NCI-H524 (cell line): Measurements from ENCODE around the gene FAM53C.
A peak's percentile ranks its signal among the peaks of the same experiment; 100 is the strongest.
"Not testable (repeated sequence)": the region's sequence is repeated elsewhere in the genome, so short reads cannot be mapped to it uniquely, and the experiment has no call there.

Experiments
- DNase-seq, 2 experiments: peaks; one replicate each; lab custom pipeline; 2025; lab: John Stamatoyannopoulos, UW

FAM53C gene

GRCh38 chr5:138351056-138351455 lies 13.0 kb downstream of the FAM53C start:
- no peak for DNase-seq

DNA sequence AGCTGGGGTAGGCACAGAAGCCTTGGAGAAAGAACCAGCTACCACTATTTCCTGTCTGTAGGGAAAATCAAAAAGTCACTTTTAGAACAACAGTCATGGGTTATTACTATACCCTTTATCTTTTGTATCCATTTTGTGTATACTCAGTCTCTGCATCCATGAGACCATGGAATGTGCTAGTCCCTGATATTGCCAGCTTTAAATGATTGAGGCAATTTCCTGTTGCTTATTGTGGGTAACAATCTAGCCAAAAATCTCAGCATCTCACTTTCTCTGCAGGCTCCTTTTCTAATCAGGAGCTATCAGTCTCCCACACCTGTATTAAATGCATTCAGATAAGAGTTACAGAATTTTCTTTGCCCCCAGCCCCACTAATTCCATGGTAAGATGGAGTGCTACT lies 13.5 kb downstream of the FAM53C start:
- no peak for DNase-seq

DNA sequence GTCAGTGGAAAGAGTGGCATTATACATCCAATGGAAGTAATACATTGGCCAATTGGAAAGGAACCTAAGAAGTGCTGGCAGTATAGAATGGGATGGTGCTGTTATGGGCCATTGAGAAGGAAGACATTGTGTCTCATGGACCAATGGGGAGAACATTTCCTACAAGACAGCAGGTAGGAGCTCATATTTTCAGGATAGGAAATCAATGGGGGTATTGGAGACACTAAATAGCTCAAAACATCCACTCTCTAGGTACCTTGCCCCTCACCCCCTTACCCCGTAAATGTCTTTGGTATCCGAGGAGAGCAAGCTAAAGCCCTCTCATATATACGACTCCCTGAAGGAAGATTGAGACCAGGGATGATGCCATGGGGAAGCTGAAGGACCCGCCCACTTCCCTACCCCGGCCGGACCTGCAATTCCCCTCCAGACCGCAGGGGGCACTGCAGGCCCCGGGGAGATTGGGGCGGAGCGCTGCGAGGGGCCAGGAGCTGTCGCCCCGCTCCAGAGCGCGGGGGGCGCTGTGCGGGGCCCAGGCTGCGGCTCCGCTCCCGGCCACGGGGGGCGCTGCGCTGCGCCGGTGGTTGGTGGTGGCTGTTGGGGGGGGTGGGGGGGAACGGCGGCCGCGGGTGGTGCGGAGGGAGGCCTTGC lies 14.1 kb downstream of the FAM53C start, which contains the start of gene KDM3B:
TSS of gene KDM3B (plus strand) at position 615 of the 651 bp plus-strand sequence. CDS start 111 bp downstream, outside the sequence.
- DNase-seq: peak; percentile 68 to 82

DNA sequence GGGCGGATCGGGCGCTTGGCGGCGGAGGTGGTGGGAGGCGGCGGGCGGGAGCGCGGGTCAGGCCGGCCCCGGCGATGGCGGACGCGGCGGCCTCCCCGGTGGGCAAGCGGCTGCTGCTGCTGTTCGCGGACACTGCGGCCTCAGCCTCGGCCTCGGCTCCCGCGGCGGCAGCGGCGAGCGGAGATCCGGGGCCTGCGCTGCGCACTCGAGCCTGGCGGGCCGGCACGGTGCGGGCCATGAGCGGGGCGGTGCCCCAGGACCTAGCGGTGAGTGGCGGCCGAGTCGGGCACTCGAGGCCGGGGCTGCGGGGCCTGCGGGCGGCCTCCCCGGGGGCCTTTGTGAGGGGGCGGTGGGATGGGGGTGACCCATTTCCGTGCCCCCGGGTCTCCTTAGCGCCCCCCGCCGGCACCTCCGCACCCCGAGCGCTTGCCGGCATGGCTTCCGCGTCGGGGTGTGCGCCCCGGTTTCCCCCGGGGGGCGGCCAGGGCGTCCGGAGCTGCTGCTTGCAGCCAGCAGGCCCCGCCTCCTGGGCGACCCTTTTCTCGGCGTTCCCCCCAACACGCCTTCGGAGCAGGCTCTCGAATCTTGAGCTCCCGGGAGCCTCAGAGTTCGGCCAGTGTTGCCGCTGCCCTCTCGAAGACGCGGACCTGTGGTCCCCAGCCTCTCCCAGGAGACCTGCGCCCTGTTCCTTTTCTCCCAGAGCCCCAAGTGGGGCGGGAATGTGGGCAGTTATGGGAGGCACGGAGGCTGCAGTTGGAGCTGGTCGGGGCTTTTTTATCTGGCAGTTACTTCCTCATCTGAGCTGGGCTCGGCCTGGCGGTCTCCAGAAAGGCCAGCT lies 14.9 kb downstream of the FAM53C start:
- DNase-seq: peak; percentile 23 to 43

DNA sequence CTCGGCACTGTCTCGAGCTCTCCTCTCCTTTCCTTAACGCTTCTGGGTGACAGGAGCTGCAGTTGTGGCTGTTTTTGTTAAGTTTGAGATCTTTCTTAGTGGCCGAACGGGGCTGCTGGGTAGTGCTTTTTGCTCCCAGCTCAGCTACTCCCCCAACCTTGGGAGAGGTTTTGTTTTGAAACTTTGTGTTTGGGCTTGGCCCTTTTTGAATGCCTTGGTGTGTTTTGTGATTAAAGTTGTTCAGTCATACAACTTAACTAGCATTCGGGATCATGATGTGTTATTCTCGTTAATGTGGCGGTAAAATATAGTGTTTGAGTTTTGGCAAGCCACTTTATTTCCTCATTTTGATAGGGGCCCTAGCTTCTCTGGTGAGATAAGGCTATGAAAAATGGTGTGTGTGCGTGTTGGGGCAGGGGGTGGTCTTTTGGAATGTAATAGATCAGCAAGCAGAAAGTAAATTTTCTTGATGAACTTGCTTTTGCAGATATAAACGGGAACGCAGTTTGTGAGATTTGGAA lies 15.6 kb downstream of the FAM53C start:
- no peak for DNase-seq

DNA sequence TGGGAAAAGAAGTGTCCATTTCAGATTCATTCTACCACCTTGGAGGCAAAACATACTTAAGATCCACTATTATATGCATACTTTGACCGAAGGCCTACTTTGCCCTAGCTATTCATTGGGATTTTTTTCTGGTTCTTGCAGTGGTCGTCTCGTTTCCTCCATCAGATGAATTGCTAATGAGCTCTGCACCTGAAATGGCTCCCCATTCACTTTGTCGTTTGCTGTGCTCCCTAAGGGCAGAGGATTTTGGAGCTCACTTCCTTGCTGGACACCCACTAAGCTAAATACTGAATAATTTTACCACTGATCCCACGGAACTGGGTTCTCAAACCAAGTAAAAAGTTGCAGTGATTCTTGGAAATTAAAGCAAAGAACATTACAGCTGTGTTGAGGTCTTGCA lies 16.3 kb downstream of the FAM53C start:
- DNase-seq: no peak

DNA sequence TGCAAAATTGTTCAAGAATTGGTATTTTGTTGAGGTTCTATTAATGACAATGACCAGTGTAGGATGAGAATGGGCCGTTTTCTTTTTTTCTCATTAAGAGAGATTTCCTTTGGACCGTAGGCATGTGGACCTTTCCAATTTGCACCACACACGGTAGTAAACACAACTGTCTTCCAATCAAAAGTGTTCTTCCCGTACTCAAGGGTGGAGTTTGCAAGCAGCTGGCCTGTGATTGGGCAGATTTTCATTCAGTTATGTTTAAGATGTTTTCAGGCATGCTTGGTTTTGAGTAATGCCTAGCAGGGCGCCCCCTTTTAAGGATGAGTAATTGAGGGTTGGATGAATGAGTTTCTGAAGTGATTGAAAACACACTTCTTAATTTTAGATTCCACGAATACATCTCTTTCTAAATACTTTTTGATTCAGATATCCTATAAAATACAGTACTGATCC lies 16.9 kb downstream of the FAM53C start:
- peak; percentile 15 to 39 for DNase-seq

DNA sequence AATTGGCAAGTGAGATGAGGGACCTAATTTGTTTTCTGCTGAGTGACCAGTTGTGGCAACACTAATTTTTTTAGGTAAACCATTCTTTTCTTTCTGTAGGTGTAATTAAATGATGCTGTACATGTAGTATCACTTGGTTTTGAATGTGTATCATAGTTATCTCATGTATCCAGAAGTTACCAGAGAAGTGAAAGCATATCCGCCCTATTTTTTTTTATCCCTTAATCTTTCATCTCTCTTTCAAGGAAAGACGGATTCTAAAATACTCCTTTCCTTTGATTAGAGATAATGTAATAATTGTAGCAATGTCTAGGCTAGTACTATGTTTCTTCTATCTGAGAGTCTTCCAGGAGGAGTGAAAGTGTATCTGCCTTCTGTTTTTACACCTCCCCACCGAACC lies 21.6 kb downstream of the FAM53C start:
- DNase-seq: no peak

- DNase-seq: peak in 1 of 2 experiments; percentile 48
Observed at GRCh38 chr5:138360941-138361452, 22.9 kb downstream of the FAM53C start.

DNA sequence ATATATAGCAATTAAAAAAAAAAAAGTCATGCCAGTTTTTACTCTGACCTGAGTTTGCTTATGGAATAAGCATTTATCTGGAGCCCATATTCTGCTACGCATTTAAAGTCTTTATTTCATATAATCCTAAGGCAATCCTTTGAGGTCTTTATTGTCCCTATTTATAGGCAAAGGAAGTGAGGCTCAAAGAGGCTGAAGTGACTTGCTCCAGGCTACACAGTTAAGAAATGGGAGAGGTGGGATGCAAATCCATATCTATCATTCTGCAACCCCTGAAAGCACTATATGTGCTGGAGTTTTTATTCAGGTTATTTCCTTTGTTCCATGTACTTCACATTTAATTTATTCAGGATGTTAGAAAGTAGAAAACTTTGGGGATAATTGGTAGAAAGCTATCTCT lies 26.5 kb downstream of the FAM53C start:
- no peak for DNase-seq

- DNase-seq: no peak
Observed at GRCh38 chr5:138366632-138367382, 28.7 kb downstream of the FAM53C start.

DNA sequence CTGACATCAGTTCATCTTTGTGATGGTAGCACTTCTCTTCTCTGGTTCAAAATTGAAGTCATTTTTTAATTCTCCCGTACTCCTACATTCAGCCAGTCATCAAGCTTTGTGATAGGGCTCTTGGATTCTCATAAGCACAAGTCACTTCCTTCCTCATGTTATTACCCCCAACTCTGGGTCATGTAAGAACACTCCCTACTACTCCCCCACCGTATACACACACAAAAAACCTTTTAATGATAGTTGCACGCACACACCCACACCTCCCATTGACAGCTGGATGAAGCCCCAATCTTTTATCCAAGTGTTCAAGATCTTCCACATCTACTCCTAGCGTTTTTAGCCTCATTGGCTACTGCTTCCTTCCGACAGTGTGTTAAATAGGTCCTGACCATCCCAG lies 31.2 kb downstream of the FAM53C start:
- DNase-seq: no peak

GRCh38 chr5:138369706-138370105 lies 31.6 kb downstream of the FAM53C start:
- DNase-seq: no peak

- DNase-seq: no peak
Observed at GRCh38 chr5:138370537-138370936, 32.5 kb downstream of the FAM53C start.

GRCh38 chr5:138371454-138371853 lies 33.4 kb downstream of the FAM53C start:
- DNase-seq: no peak

GRCh38 chr5:138372225-138372624 lies 34.2 kb downstream of the FAM53C start:
- DNase-seq: no peak

DNA sequence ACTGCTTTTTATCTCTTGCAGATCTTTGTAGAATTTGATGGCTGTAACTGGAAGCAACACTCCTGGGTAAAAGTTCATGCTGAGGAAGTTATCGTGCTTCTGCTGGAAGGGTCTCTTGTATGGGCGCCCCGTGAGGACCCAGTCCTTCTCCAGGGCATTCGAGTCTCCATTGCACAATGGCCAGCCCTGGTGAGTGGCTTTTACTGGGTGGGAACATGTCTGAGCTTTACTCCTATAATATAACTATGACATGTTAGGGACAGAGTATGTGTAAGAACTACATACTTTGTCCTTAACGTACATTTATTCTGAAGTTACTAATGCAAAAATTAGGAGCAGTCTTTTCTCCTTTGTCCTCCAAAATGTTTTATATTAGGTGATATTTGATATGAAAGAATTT lies 34.6 kb downstream of the FAM53C start:
- no peak for DNase-seq

DNA sequence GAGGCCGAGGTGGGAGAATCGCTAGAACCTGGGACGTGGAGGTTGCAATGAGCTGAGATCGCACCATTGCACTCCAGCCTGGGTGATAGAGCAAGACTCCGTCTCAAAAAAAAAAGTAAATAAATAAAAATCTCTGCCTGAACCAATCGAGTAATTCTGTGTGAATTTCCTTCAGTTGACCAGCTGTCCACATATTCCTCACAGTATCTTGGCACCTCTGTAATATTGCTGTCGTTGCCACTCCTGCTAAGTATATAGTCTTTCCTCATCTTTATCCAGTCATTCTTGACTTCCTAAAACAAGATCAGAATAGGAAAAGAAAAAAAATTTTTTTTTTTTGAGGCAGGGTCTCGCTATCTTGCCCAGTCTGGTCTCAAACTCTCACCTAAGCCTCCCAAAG lies 44.3 kb downstream of the FAM53C start:
- DNase-seq: no peak

DNA sequence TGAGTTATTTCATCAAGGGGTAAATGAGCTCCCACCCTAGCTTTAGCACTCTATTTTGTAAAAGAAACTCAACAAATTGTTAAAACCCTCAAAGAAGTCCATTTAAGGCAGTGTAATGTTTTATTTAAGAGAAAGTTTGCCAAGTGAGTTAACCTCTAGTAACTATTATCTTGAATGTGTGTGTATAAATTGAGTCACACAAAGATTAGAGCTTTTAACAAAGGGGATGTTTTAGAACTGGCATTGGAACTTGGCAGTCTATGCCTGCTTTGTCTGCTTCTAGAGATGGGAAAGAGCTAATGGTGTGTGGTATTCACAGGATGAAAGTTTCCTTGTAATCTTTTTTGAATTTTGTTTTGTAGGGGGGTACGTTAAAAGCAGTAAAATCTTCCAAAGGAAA lies 47.6 kb downstream of the FAM53C start:
- no peak for DNase-seq

DNA sequence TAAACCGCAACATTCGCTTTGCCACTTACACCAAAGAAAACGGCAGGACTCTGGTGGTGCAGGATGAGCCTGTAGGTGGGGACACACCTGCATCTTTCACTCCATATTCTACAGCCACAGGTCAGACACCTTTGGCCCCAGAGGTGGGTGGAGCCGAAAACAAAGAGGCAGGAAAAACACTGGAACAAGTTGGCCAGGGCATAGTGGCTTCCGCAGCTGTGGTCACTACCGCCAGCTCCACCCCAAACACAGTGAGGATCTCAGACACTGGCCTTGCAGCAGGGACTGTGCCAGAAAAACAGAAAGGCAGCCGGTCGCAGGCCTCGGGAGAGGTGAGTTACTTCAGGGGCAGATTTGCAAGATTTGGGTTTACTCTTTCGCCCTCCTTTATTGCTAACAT lies 48.2 kb downstream of the FAM53C start:
- no peak for DNase-seq

DNA sequence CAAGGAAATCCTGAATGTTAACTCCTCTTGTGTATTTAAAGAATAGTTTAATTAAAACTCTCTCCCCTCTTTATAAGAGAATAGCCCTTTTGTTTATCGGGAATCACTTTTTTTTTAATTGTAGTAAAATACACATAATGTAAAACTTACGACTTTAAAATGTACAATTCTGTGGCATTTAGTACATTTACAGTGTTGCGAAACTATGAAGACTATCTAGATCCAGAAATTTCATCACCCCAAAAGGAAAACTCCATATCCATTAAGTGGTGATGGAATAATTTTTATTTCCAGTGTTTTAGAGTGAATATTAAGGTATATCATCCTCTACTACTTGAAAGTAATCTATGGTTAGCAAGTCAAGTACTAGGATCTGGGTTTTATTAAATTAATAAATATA lies 51.3 kb downstream of the FAM53C start:
- DNase-seq: no peak

GRCh38 chr5:138389911-138390310 lies 51.8 kb downstream of the FAM53C start:
- not testable (repeated sequence) for DNase-seq
